Panc1 (cell line): Measurements from ENCODE around the gene LPP.

ENCODE experiments used
- SIN3A ChIP-seq: IDR thresholded peaks from 2 replicates; pipeline ENCODE4 v1.6.1; 2012; ENCODE audit warnings: low read depth, mild to moderate bottlenecking, low read length, moderate library complexity, borderline replicate concordance; ENCODE audit not compliant: insufficient read depth
- TCF7L2 ChIP-seq: IDR thresholded peaks from 2 replicates; pipeline ENCODE4 v1.6.1; 2011; ENCODE audit warnings: mild to moderate bottlenecking, low read depth, low read length, inconsistent platforms
- TF ChIP-seq, protein P1 (sequence below): fragments of 450-650 bp; IDR thresholded peaks from 2 replicates; pipeline ENCODE4 v1.5.1; 2017; ENCODE audit warnings: mild to moderate bottlenecking
- TF ChIP-seq, protein P2 (sequence below), 2 experiments: IDR thresholded peaks; 2 replicates each; pipeline ENCODE4 v1.6.1; 2011 to 2012; ENCODE audit warnings: low read depth in 2 of 2, control low read depth in 1 of 2, low read length in 1 of 2, mild to moderate bottlenecking in 1 of 2, moderate library complexity in 1 of 2; ENCODE audit not compliant: insufficient read depth in 1 of 2

DNA sequence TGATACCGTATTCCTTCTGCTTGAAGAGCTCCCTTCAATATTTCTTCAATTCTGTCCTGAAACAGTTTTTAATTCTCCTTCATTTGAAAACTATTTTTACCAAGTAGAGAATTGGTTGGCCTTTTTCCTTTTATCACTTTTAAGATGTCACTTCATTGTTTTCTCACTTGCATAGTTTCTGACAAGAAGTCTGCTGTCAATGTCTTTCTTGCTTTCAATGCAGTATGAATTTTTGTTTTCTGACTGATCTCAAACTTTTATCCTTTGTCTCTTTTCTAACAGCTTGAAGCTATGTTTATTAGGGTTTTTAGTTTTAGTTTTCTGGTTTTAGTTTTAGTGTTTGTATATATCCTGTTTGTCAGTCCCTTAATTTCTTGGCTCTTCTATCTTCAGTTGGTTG, 653.0 kb downstream of the LPP start:
- TF ChIP-seq, protein P1, sequence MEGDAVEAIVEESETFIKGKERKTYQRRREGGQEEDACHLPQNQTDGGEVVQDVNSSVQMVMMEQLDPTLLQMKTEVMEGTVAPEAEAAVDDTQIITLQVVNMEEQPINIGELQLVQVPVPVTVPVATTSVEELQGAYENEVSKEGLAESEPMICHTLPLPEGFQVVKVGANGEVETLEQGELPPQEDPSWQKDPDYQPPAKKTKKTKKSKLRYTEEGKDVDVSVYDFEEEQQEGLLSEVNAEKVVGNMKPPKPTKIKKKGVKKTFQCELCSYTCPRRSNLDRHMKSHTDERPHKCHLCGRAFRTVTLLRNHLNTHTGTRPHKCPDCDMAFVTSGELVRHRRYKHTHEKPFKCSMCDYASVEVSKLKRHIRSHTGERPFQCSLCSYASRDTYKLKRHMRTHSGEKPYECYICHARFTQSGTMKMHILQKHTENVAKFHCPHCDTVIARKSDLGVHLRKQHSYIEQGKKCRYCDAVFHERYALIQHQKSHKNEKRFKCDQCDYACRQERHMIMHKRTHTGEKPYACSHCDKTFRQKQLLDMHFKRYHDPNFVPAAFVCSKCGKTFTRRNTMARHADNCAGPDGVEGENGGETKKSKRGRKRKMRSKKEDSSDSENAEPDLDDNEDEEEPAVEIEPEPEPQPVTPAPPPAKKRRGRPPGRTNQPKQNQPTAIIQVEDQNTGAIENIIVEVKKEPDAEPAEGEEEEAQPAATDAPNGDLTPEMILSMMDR = no peak
- TF ChIP-seq, protein P2, sequence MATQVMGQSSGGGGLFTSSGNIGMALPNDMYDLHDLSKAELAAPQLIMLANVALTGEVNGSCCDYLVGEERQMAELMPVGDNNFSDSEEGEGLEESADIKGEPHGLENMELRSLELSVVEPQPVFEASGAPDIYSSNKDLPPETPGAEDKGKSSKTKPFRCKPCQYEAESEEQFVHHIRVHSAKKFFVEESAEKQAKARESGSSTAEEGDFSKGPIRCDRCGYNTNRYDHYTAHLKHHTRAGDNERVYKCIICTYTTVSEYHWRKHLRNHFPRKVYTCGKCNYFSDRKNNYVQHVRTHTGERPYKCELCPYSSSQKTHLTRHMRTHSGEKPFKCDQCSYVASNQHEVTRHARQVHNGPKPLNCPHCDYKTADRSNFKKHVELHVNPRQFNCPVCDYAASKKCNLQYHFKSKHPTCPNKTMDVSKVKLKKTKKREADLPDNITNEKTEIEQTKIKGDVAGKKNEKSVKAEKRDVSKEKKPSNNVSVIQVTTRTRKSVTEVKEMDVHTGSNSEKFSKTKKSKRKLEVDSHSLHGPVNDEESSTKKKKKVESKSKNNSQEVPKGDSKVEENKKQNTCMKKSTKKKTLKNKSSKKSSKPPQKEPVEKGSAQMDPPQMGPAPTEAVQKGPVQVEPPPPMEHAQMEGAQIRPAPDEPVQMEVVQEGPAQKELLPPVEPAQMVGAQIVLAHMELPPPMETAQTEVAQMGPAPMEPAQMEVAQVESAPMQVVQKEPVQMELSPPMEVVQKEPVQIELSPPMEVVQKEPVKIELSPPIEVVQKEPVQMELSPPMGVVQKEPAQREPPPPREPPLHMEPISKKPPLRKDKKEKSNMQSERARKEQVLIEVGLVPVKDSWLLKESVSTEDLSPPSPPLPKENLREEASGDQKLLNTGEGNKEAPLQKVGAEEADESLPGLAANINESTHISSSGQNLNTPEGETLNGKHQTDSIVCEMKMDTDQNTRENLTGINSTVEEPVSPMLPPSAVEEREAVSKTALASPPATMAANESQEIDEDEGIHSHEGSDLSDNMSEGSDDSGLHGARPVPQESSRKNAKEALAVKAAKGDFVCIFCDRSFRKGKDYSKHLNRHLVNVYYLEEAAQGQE (IDR thresholded peaks at IDR 0.05; ENCODE audit: insufficient read depth in 1 of 2, low read depth in 2 of 2, low read length in 1 of 2) = no peak
- TF ChIP-seq TCF7L2 (no peak), SIN3A (no peak)
